EL (cell line): ENCODE results near the gene FUS.
"Not testable (repeated sequence)": the region's sequence is repeated elsewhere in the genome, so short reads cannot be mapped to it uniquely, and the experiment has no call there.

Experiments
- DNase-seq: peaks from one replicate; pipeline ENCODE4 v3.0.0-alpha.2; 2016

Gene FUS

GRCh38 chr16:31179747-31180459 lies at the start of gene FUS:
Gene FUS, plus strand, starts transcription at chr16:31180139. Its CDS starts 76 bp downstream, at chr16:31180215.
- DNase-seq, result peak; percentile 84

- DNase-seq, result no peak
Observed at GRCh38 chr16:31130336-31130891, 49.5 kb upstream of the FUS start.

GRCh38 chr16:31130899-31131298 lies 49.0 kb upstream of the FUS start:
- DNase-seq, result no peak

GRCh38 chr16:31131416-31131815 lies 48.5 kb upstream of the FUS start:
- no peak for DNase-seq

GRCh38 chr16:31131841-31132271 lies 48.1 kb upstream of the FUS start:
- no peak for DNase-seq

GRCh38 chr16:31132303-31132979 lies 47.5 kb upstream of the FUS start:
- no peak for DNase-seq

GRCh38 chr16:31133046-31133501 lies 46.9 kb upstream of the FUS start:
- DNase-seq, result no peak

GRCh38 chr16:31134091-31134571 lies 45.8 kb upstream of the FUS start:
- no peak for DNase-seq

- no peak for DNase-seq
Observed at GRCh38 chr16:31134625-31135534, 45.1 kb upstream of the FUS start.

GRCh38 chr16:31135535-31136286 lies 44.2 kb upstream of the FUS start, which contains the start of gene PRSS8:
Gene PRSS8, minus strand, starts transcription at chr16:31135727. Its CDS starts 229 bp downstream, at chr16:31135498.
- DNase-seq, result no peak

GRCh38 chr16:31136287-31136662 lies 43.7 kb upstream of the FUS start:
- DNase-seq, result no peak

GRCh38 chr16:31136822-31137499 lies 43.0 kb upstream of the FUS start:
- not testable (repeated sequence) for DNase-seq

- peak; percentile 89 for DNase-seq
Observed at GRCh38 chr16:31138621-31139578, 41.0 kb upstream of the FUS start.

GRCh38 chr16:31141071-31141469 lies 38.9 kb upstream of the FUS start:
- not testable (repeated sequence) for DNase-seq

GRCh38 chr16:31141489-31142108 lies 38.3 kb upstream of the FUS start:
- DNase-seq, result no peak

GRCh38 chr16:31142109-31143010 lies 37.6 kb upstream of the FUS start:
- peak; percentile 99 for DNase-seq

GRCh38 chr16:31143011-31143693 lies 36.8 kb upstream of the FUS start:
- DNase-seq, result no peak

- no peak for DNase-seq
Observed at GRCh38 chr16:31143694-31144148, 36.2 kb upstream of the FUS start.
